Endodermal cell (in vitro differentiated cells): ENCODE data around the gene CD40LG. TPM values are rescaled to one million over a fixed set of nuclear protein-coding genes. Genes with fewer than 3 reads are reported as not detected.
A peak's percentile ranks its signal among the peaks of the same experiment; 100 is the strongest.

Experiments
- DNase-seq: peaks from one replicate; pipeline ENCODE4 v3.0.0-alpha.2; 2017
- H3K27ac ChIP-seq: 2 replicates; pipeline ENCODE4 v1.5.1; 2013; ENCODE audit warnings: mild to moderate bottlenecking, low read depth, low read length, moderate library complexity
- H3K27me3 ChIP-seq: 2 replicates; pipeline ENCODE4 v1.6.1; 2013; ENCODE audit warnings: mild to moderate bottlenecking, low read length, moderate library complexity; ENCODE audit not compliant: insufficient read depth, control insufficient read depth, poor library complexity, severe bottlenecking
- H3K36me3 ChIP-seq: 2 replicates; pipeline ENCODE4 v1.7.0; 2013; ENCODE audit warnings: mild to moderate bottlenecking, low read length, moderate library complexity; ENCODE audit not compliant: control insufficient read depth, insufficient read depth
- H3K4me1 ChIP-seq: one replicate; pipeline ENCODE4 v1.7.0; 2013; ENCODE audit warnings: low read length; ENCODE audit not compliant: control insufficient read depth, insufficient read depth
- H3K4me3 ChIP-seq: 2 replicates; pipeline ENCODE4 v1.5.1; 2013; ENCODE audit warnings: mild to moderate bottlenecking, low read length, moderate library complexity
- H3K9ac ChIP-seq: 2 replicates; pipeline ENCODE4 v1.6.1; 2013; ENCODE audit warnings: mild to moderate bottlenecking, low read length, moderate library complexity; ENCODE audit not compliant: poor library complexity, severe bottlenecking; ENCODE audit errors: extremely low read depth
- H3K9me3 ChIP-seq: 2 replicates; pipeline ENCODE4 v1.6.1; 2013; ENCODE audit warnings: mild to moderate bottlenecking, low read length, moderate library complexity; ENCODE audit not compliant: control insufficient read depth
- H3K27ac Mint-ChIP-seq: 2 replicates; pipeline ENCODE4 v1.8.0; 2020; ENCODE audit warnings: mixed read lengths
- H3K27me3 Mint-ChIP-seq: 2 replicates; pipeline ENCODE4 v1.8.0; 2021; ENCODE audit warnings: mild to moderate bottlenecking, mixed read lengths; ENCODE audit not compliant: insufficient read depth
- H3K36me3 Mint-ChIP-seq: 2 replicates; pipeline ENCODE4 v1.8.0; 2020; ENCODE audit warnings: low read depth, mixed read lengths
- H3K4me1 Mint-ChIP-seq: 2 replicates; pipeline ENCODE4 v1.8.0; 2020; ENCODE audit warnings: mixed read lengths
- H3K4me3 Mint-ChIP-seq: 2 replicates; pipeline ENCODE4 v1.8.0; 2020; ENCODE audit warnings: mild to moderate bottlenecking, moderate library complexity, mixed read lengths
- H3K9me3 Mint-ChIP-seq: 2 replicates; pipeline ENCODE4 v1.8.0; 2020; ENCODE audit warnings: mild to moderate bottlenecking, mixed read lengths
- WGBS, 2 experiments: methylation state at CpG; one replicate each; pipeline versions ENCODE4 v1.1.5 to v1.1.7; 2013; ENCODE audit warnings: missing lambda C conversion rate in 2 of 2, mixed read lengths in 1 of 2; ENCODE audit not compliant: insufficient coverage in 1 of 2, insufficient read length in 1 of 2; 5-methylcytosine and 5-hydroxymethylcytosine counted together
- total RNA-seq, 2 donors: library from RNA; stranded (reverse); fragmentation: NEBNext Ultra II Directional in 1 of 2; extraction: Animal tissue kit (Norgen Biotek cat#: 25700) in 1 of 2; gene quantifications; 2 replicates in 1 of 2; 3 replicates in 1 of 2; pipeline ENCODE4 v1.2.1, GENCODE V29; 2021
- TF ChIP-seq, protein P1 (sequence below): fragments of 200-600 bp; sonication (generic); conservative IDR thresholded peaks from 2 replicates; pipeline ENCODE4 v1.5.0; 2021; ENCODE audit warnings: antibody characterized with exemption, mild to moderate bottlenecking

The CD40LG gene
- total RNA-seq, 2 donors from 2014 or later, result not detected

- TF ChIP-seq, protein P1, sequence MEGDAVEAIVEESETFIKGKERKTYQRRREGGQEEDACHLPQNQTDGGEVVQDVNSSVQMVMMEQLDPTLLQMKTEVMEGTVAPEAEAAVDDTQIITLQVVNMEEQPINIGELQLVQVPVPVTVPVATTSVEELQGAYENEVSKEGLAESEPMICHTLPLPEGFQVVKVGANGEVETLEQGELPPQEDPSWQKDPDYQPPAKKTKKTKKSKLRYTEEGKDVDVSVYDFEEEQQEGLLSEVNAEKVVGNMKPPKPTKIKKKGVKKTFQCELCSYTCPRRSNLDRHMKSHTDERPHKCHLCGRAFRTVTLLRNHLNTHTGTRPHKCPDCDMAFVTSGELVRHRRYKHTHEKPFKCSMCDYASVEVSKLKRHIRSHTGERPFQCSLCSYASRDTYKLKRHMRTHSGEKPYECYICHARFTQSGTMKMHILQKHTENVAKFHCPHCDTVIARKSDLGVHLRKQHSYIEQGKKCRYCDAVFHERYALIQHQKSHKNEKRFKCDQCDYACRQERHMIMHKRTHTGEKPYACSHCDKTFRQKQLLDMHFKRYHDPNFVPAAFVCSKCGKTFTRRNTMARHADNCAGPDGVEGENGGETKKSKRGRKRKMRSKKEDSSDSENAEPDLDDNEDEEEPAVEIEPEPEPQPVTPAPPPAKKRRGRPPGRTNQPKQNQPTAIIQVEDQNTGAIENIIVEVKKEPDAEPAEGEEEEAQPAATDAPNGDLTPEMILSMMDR, result no peak
- WGBS, 2 experiments, result 82% methylated on average over 3 of the region's 3 CpGs; no CpG with 5 or more reads in 1 of the 2 experiments
- no peak for DNase-seq
- Mint-ChIP-seq H3K9me3 (peaks cover 49% of the 10 kb centered on the region), H3K27ac (no peak overlapping the region), H3K36me3 (no peaks in the 10 kb centered on the region), H3K4me1 (no peaks in the 10 kb centered on the region), H3K27me3 (no peaks in the 10 kb centered on the region), H3K4me3 (no peak overlapping the region)
- H3K4me1 ChIP-seq, result no peaks in the 10 kb centered on the region
- H3K36me3 ChIP-seq, result no peaks in the 10 kb centered on the region
- no peak overlapping the region for H3K9ac ChIP-seq
- H3K27ac ChIP-seq, result no peak overlapping the region
- H3K27me3 ChIP-seq, result no peaks in the 10 kb centered on the region
- no peak overlapping the region for H3K4me3 ChIP-seq
- H3K9me3 ChIP-seq, result no peaks in the 10 kb centered on the region
These were observed 40.7 kb upstream of the CD40LG start for GRCh38 chrX:136607236-136607635.

- Mint-ChIP-seq H3K4me1 (no peaks in the 10 kb centered on the region), H3K27ac (no peak overlapping the region), H3K36me3 (no peaks in the 10 kb centered on the region), H3K4me3 (no peak overlapping the region), H3K27me3 (no peaks in the 10 kb centered on the region), H3K9me3 (peaks cover 44% of the 10 kb centered on the region)
- Histone ChIP-seq H3K9ac (no peak overlapping the region), H3K27me3 (no peaks in the 10 kb centered on the region), H3K4me1 (no peaks in the 10 kb centered on the region), H3K4me3 (no peak overlapping the region), H3K36me3 (no peaks in the 10 kb centered on the region), H3K9me3 (no peaks in the 10 kb centered on the region), H3K27ac (no peak overlapping the region)
- DNase-seq, result peak; percentile 68
- WGBS, 2 experiments, result 81 to 90% methylated on average over 2 to 9 of the region's 10 CpGs
- TF ChIP-seq, protein P1, result peak; percentile 69
These were observed 39.5 kb upstream of the CD40LG start for GRCh38 chrX:136608295-136608933.

DNA sequence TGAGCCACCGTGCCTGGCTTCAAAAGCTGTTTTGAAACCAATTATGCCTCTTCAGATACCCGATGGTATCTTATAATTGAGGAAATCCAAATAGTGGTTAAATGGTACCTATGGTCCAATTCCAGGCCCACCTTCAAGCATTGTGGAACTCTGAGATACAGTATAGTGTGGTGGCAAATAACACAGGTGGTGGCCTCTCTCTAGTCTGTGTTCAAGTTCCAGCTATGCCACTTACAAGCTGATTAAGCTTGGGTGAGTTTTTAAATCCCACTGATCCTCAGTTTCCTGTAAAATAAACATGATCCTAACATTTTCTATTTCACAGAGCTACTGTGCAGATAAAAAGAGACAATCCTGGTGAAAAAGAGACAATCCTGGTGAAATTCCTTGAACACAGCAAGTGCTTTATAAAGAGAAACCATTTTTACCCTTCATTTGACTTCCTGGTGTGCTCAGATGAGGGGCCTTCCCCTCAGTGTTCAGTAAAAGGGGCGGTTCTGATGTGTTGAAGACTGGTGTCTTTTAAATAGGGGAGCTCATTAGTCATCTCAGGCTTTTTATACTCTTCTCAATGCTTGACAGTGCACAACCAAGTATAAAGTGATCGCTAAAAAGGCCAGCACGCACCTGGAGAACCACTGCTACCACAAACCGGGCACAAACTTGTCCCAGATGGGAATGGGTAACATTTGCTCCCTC lies 30.8 kb upstream of the CD40LG start:
- no peaks in the 10 kb centered on the region for H3K4me1 Mint-ChIP-seq
- Histone ChIP-seq H3K27me3 (no peaks in the 10 kb centered on the region), H3K9ac (no peak overlapping the region), H3K27ac (no peak overlapping the region), H3K36me3 (no peaks in the 10 kb centered on the region), H3K9me3 (no peaks in the 10 kb centered on the region), H3K4me3 (no peak overlapping the region), H3K4me1 (no peaks in the 10 kb centered on the region)
- DNase-seq, result no peak
- H3K9me3 Mint-ChIP-seq, result peaks cover 49% of the 10 kb centered on the region
- WGBS, 2 experiments, result 90 to 95% methylated on average over 2 to 6 of the region's 6 CpGs
- H3K27ac Mint-ChIP-seq, result no peak overlapping the region
- no peaks in the 10 kb centered on the region for H3K36me3 Mint-ChIP-seq
- TF ChIP-seq, protein P1, result no peak
- no peaks in the 10 kb centered on the region for H3K27me3 Mint-ChIP-seq
- H3K4me3 Mint-ChIP-seq, result no peak overlapping the region
